SW 1271 (cell line): ENCODE results near the gene EML1.

Experiments used
- DNase-seq, 2 experiments: peaks; one replicate each; lab custom pipeline; 2025; lab: John Stamatoyannopoulos, UW

The EML1 gene

DNA sequence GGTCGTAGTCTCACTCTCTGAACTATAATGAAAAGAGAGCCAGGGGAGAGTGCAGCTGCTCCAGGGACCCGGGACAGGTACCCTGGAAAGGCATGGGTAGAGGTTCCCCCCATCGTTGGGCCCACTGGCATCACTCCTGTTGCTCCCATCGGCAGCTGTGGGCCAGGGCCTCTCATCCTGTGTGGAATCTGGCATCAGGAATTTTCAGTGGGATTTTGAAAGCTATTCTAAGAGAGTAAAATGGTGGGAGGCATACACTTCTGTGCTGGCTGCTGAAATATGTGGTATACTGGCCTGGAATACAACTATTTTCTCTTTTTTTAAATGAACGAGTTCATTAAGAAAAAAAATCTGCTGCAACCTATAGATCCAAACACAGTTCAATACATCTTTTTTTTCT lies 38.1 kb downstream of the EML1 start:
- DNase-seq: no peak

DNA sequence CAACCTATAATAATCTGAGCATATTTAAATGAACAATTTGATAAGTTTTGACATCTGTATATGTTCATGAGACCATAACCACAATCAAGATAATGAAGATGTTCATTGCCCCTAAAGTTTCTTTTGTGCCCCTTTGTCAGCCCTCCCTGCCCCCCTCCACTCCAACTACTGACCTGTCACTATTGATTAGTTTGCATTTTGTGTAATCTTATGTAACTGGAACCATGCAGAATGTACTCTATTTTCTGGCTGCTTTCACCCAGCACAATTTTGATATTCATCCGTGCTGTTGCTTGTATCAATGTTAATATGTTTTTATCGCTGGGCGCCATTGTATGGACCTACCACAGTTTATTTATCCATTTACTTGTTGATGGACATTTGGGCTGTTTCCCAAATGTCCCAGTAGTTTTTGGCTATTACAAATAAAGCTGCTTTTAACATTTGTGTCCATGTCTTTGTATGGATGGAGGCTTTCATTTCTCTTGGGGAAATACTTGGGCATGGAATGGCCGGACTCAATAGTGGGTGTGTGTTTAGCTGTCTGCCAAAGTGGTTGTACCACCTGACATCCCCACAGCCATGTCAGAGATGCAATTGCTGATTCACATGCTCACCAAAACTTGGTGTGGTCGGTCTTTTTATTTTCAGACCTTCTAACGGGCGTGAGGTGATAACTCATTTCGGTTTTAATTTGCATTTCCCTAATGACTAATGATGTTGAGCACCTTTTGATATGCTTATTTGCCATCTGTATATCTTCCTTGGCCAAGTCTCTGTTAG lies 38.9 kb downstream of the EML1 start:
- no peak for DNase-seq

DNA sequence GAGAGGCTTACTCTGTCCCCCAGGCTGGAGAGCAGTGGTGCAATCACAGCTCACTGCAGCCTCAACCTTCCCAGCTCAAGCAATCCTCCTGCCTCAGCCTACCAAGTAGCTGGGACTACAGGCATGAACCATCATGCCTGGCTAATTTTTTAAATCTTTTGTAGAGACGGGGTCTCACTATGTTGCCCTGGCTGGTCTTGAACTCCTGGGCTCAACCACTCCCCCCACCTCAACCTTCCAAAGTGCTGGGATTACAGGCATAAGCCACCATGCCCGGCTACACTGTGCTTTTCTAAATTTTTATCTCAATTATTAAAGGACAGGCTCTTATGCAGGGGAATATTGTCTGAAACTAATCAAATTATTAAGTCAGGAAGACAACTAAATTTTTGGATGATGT lies 44.6 kb downstream of the EML1 start:
- DNase-seq: no peak

DNA sequence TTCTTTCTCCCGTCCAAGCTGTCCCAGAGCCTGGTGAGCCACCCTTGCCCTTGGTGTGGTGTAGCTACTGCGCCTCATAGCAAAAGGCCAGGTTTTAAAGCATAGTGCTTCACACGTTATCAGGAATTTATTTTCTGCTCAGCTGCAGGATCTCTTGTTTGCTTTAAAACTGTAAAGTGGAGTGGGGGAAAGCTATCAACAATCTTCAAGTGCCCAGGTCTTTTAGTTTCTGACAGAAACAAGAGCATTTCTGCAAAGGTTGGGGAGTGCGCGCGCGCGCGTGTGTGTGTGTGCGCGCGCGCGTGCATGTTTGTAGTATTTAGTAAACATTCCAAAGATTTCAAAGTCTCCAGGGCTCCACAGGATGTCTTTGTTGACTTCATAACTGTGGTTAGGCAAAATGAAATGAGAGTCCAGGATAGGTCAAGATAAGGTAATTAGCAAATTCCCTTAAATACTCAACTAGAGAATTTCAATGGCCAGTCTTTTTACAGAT lies 45.5 kb downstream of the EML1 start:
- DNase-seq: peak in 1 of 2 experiments; percentile 54

DNA sequence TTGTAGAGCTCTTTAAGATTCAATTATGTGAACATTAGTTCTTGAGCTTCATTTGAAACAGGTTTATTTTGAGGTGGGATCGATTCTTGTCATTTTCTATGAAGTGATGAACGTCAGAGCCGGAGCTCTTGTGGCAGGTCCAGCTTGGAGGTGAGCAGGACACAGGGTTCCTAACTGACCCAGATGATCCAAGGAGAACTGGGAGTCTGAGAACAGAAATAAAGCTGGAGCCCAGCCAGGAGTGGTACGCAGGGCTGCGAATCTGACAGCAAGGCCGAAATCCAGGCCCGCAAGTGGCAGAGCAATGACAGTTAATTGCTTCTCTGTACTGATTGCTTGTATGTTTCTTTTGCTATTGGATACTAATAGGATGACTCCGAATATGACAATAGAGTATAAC lies 46.5 kb downstream of the EML1 start:
- no peak for DNase-seq

DNA sequence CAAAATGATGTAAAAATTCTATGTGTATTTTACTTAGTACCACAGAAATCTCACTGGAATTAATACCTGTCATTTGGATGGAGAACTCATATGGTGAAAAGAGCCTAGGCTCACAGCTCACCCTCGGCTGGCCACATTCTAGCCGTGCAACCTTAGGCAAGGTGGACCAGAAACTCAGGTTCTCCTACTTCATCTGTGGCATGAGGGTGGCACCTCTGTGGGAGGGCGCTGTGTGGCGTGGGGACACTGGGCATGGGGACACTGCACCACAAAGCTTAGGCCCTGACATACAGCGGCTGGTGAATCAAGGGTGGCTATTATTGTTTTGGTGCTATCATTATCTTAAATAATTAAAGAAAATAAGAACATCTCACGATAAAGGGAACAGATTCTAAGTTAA lies 47.1 kb downstream of the EML1 start:
- DNase-seq: no peak

DNA sequence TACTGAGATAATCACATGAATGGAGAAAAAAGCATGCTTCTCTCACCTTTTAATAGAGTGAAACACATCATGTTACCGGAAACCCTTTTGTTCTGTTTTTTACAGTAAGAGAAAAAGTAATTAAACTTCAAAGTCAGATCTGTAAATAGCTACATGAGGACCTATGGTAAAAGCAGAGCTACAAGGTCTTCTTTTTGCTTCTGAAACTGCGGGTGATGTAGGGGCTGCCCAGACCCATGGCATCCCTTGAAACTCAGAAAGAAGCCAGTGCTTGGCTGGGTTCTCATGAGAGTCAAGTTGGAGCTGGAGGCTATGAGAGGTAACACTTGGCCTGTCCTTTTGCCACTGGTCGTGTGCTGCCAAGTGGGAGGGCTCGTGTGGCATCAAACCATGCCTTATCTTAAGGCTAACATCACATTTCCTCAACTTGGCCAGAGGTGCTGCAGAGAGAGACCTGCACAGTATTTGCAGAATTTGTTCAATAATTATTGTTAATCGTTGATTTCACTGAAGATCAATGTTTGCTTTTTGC lies 47.6 kb downstream of the EML1 start:
- no peak for DNase-seq

DNA sequence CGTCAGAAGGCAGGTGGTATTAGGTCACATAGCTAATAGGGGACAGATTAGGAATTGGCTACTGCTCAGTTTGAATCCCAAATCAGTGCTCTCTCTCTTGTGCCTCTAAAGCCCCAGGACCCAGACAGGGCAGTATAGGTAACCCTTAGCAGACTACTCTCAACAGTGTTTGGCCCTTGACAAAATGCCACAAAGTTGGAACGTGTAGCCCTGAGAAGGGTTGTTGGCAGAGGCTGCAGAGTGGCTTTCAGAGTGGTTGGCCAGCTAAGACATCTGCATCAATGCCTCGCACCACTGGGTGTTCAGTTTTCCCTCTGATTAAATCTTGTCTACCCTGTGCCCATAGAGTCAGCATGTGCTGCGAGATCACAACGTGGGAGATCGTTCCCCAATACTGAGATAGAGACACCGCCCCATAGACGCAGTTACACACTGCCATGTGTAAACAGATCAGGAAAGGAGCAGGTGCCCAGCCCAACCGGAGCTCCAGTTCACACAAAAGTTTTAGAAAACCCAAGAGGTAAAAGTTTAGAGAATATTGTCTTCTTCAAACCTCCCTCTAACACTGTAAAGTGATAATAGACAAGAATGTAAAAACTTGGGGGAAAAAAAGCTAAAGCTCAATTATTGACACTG lies 48.3 kb downstream of the EML1 start:
- no peak for DNase-seq

DNA sequence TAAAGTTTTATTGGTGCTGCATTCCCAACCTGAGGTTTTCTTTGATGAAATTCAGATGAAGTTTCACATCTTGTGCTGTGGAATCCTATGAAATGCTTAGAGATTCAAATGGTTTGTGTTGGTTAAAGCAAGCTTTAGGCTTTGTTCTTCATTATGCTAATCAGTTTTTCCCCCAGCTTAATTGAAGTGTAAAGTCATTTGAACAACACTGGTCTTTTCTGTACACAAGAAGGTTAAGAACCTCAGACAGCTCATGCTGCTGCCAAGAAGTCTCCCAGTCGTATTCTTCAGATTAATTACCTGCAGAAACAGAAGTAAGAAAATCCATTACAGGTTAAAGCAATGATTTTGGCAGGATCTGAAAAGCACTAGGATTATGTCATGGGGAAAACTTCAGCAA lies 48.9 kb downstream of the EML1 start:
- no peak for DNase-seq

DNA sequence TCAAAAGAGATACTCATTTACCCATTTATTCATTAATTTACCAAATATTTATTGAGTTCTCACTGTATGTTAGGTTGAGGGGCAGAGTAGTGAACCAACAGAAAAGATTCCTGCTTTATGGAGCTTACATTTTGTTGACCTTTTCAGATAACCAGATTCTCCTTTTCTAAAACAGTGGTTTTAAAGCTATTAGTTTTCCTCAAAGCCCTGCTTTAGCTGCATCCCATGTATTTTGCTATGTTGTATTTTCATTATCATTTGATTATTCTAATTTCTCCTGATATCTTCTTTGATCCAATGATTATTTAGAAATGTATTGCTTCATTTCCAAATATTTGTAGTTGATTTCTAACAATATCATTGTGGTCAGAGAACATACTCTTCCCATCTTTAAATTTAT lies 53.6 kb downstream of the EML1 start:
- DNase-seq: no peak

DNA sequence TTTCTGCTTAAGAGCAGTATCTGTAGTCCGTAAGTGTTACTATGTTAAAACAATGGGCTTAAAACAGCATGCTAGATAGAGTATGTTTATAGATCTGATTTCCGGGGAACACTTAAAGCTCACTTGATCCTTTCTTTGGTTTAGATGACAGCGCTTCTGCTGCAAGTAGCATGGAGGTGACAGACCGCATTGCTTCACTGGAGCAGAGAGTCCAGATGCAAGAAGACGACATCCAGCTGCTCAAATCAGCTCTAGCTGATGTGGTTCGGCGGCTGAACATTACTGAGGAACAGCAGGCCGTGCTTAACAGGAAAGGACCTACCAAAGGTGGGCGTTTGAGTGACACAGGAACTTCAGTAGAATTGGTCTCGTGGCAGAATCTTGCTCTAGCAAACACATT lies 57.5 kb downstream of the EML1 start:
- no peak for DNase-seq

DNA sequence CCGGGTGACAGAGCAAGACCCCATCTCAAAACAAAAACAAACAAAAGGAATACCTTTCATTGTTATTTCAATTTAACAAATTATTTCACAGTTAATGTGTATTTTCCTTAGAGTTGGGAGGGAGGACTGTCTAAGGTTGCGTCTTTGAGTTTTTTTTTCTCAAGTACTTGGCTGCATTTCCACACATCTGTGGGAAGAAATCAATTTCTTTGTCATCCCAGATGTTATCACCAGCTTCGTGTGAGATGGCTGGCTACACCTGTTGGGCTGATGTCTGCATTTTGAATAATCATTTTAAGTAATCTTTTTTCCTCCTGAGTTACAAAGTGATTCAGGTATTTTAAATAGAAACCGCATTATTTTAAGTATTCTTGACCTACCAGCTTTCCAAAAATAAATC lies 59.4 kb downstream of the EML1 start:
- DNase-seq: no peak

DNA sequence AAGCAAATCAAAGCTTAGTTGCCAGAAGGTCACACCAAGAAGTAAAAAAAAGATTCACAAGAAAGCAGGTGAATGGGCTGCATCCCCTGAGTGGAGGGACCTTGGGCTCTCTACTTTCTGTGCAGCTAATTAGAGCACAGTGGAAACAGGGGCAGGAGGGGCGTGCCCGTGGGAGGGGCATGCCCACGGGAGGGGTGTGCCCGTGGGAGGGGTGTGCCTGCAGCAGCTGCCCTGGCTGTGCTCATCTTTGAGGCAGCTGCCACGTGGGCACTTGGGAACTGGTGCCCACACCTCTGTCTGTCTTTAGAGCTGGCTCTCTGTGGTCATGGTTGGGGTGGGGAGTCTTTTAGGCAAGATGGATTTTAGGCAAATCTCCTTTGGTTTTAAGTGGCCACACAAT lies 60.0 kb downstream of the EML1 start:
- no peak for DNase-seq

DNA sequence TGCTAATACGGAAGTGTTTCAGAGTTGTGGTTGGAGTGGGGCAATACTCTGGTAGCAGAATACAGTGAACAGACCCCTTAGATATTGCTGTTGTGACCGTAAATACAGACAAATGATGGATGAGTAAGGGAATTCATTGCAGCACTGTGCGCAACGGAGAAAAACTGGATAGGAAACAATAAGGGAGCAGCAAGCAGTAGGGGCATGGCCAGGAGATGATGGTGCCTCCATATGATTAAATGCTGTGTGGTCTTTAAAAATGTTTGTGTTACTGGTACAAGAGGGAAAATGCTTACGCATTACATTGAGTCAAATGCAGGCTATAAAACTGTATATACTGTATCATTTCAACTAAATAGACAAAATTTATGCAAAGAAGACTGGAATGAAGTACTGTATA lies 61.6 kb downstream of the EML1 start:
- no peak for DNase-seq

DNA sequence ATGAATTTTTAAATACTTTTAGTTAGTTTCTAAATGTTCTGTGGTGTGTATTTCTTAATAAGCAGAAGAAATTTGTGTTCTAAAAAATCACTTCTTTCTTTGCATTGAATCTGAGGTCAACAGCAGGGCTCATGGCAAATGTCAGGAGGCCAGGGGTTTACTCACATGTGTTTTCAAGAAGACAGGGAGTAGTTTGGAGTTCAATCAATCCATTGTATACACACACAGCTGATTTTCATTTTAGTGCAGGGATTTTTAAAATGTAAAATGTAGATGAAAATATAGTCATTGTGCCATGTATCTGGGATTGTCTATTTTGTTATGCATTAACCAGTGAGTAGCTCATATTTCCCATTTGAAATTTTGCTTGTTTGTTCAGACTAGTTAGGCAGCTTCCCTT lies 62.1 kb downstream of the EML1 start:
- DNase-seq: no peak

DNA sequence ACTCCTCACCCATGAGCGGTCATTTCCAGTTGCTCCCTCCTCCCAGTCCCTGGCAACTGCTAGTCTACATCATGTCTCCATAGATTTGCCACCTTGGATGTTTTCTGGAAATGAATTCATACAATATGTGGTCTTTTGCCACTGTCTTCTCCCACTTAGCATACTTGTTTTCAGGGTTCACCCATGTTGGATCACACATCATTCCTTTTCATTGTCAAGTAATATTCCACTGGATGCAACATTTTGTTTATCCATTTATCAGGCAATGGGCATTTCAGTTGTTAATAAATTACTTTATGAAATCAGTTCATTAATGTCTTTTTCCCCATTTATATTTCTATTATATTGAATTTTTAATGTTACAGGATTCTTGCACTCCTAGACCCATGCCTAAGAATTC lies 64.3 kb downstream of the EML1 start:
- no peak for DNase-seq

DNA sequence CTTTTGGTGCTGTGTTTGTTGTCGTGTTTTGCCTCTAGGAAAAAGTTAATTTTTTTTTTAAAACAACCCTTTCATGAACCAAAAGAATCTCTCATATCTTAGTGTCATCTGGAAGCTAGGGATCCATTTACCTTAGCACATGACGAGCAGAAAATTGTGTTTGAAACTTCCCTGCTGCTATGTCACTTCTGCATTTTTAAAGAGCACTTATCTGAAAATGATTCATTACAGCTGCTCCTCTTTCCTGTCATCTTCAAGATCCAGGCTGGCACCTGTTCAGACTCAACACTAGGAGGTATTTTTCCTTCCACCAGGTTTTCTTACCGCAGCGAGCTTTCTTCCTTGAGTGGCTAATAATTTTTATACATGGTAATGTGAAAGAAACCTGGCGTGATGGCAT lies 67.0 kb downstream of the EML1 start:
- DNase-seq: no peak

DNA sequence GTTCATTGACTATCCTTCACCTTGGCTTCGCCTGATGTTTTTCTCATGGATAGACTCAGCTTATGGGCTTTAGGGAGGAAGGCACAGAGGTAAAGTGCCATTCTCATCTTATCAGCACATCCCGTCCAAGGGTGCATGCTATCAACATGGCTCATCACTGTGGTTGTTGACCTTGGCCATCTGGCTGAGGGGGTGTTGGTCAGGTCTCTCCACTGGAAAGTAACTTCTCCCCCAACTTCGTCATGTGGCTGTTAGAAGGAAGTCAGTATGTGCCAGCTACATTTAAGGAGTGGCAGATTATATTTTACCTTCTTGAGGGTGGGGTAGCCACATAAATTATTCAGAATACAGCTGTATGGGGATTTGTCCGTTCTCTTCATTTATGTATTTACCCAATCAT lies 68.9 kb downstream of the EML1 start:
- no peak for DNase-seq

DNA sequence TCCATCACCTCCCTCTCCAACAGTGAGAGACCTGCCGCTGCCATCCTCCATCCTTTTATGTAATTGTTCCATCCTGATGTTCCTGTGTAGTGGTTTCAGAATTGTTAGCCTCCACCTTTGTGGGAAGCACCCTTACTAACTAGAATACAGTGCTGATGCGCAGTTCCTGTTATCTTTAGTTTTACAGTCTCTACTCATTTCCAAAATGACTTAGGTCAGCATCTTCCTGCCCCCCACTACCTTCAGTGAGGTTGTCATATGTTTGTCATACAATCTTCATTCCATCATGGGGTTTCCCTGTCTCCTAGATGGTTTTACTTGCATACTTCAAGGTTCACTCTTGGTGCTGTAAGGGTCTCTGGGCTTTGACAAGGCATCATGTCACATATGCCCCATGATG lies 69.8 kb downstream of the EML1 start:
- no peak for DNase-seq

DNA sequence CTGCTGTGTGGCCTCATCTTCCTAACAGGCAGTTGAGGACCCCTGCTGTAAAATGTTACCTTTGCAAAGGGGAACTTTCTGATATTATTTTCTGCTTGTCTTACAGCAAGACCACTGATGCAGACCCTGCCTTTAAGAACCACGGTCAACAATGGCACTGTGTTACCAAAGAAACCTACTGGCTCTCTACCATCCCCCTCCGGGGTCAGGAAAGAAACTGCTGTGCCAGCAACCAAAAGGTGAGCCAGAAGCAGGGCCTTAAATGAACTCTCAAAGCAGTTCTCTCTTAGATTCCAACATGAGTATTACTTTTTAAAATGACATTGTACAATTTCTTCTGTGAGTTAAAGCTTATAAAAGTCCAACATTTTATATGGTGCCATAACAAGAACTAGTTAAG lies 72.2 kb downstream of the EML1 start:
- DNase-seq: no peak

DNA sequence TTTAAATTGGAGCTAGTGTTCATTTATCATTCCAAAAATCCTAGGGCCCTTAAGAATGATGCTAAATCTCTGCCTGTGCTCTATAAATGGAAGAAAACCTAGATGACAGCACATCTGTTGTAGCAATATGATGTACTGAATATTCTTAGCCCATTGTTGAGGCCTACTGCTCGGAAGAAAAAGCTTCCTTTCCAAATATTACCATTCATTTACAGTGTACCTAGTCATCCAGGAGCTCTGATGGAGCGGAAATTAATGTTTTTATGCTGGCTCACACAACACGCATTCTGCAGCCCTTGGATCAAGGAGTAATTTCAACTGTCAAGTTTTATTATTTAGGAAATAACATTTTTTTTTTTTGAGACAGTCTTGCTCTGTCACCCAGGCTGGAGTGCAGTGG lies 77.4 kb downstream of the EML1 start:
- no peak for DNase-seq

DNA sequence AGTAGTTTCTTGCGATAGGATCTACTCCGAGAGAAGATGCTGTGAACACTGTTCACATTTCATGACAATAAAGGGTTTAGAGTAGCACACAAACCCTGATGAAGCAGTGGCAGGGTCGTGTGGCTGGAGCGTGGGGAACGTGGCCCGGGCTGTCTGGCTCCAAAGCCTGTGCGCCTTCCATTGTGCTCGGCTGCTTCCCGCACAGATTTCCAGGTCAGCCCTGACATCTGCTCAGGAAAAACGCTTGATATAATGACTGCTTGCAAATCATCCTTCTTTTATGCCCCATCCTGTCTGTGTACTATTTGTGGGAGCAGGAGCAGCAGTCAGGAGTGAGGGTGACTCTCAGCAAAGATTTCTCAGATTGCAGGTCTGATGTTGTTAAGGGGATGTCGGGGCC lies 78.6 kb downstream of the EML1 start:
- no peak for DNase-seq

DNA sequence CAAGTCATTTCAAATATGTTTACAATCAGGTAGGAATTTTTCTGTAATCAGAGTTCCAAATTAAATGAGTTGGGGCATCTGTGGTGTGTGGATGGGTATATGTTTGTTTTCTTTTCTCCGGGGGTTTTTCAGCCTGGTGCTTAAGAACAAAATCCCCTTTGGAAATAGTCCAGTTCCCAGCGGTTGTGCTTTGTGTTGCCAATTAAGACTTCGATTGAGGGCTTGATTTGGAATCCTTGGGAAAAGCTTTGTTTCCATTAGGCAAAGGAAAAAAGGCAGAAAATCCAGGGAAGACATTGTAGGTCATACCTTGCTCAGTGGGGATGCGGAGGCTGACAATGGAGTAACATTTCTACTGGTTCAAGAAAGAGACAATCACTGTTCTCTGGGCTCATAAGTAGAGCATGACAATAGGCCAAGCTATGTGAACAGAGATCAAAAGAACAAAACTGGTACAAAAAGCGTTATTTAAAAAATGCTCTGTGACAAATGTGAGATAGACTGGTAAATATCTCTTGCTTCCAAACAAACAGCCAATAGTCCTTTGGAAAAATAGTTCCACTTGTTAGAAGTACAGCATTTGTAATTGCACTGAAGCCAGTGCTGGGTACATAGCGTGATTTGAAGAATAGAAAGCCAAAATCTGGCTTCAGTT lies 79.7 kb downstream of the EML1 start:
- no peak for DNase-seq
